Adipose tissue (tissue), 3 donors: ENCODE results near the gene C10orf90. TPM values are rescaled to one million over a fixed set of nuclear protein-coding genes. Genes with fewer than 3 reads are reported as not detected.

Experiments
- H3K27ac ChIP-seq: one replicate; pipeline ENCODE4 v1.5.1; 2013; ENCODE audit warnings: low read depth, low read length
- WGBS, 3 donors: extraction: QIAGEN DNeasy Blood & Tissue Kit; methylation state at CpG; one replicate each; pipeline ENCODE4 v1.1.7; 2013; 5-methylcytosine and 5-hydroxymethylcytosine counted together
- polyA plus RNA-seq, 3 donors: library from polyadenylated mRNA; stranded (reverse); fragments of 200-250 nt; gene quantifications; one replicate each; pipeline ENCODE4 v1.2.3, GENCODE V29; 2013
- donor health status: healthy with polysubstance abuse.
- donor health status: Bipolar disorder and iron deficiency.
- donor health status: healthy.

The C10orf90 gene
- polyA plus RNA-seq, 3 donors, result 0.12 to 0.48 TPM; not detected in 1

GRCh38 chr10:126525326-126525725 is 145.2 kb downstream of the C10orf90 start:
- 51 to 63% (median 52%) methylated on average over 7 of the region's 7 CpGs for WGBS, 3 donors
- no peak overlapping the region for H3K27ac ChIP-seq

- WGBS, 3 donors, result 68 to 77% (median 75%) methylated on average over 6 of the region's 6 CpGs
- H3K27ac ChIP-seq, result no peak overlapping the region
Measured at GRCh38 chr10:126524526-126524925, 146.0 kb downstream of the C10orf90 start.

DNA sequence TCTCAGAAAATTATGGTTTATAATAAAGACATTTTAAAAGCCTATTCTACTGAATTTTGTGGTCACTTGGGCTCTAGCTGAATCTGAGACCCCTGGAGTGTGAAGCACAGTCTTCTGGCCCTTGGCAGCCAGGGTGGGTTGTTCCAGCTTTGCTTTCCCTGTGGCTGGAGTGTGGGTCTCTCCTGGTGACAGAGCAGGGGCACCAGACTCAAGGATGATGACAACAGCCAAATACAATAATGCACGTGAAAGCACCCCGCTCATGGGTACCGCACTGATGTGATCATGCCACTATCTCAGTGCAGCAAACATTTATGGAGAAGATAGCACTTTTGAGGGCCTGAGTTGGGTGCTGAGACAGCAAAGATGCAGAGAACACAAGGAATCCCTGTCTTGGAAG is 147.4 kb downstream of the C10orf90 start:
- WGBS, 3 donors, result 76 to 81% (median 79%) methylated on average over 3 of the region's 3 CpGs
- no peak overlapping the region for H3K27ac ChIP-seq

DNA sequence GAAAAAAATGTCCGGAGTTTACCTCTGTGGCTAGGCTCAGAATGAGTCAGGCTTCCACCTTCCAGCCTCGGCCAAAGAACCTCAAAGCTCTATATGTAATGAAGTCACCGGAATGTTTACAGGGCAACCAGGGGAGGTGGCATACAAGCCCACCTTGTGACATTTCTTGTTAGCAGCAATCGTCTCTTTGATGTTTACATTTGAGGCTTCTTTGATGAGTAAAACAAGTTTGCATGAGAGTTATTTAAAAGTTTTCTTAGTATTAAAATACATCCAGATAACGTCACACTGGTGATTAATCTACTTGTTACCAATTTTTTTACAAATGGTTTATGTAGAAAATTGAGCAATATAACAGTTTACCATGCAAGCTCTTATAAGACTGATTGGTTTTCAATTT is 149.1 kb downstream of the C10orf90 start:
- 70 to 77% (median 71%) methylated on average over 5 of the region's 5 CpGs for WGBS, 3 donors
- no peak overlapping the region for H3K27ac ChIP-seq

DNA sequence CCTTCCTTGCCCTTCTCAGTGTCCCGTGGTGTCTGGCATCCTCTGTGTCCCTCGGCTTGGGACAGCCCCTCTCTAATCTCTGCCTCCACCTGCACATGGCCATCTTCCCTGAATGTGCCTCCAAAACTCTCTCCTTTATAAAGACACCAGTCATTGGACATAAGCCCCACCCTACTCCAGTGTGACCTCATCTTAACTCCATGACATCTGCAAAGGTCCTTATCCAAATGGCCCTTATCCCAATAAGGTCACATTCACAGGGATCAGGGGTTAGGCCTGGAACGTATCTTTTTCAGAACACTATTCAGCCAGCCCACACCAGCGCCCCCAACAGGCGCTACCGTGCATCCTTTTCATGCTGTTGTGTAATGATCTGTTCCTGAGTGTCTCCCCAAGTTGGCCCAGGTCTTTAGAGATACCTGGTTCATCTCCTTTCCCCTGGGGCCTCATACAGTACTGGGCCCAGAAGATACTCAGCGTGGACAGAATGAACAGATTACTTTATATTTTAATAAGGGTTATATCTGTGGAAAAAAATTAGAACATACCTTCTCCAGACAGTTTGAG is 149.7 kb downstream of the C10orf90 start:
- 68 to 84% (median 75%) methylated on average over 7 of the region's 7 CpGs for WGBS, 3 donors
- no peak overlapping the region for H3K27ac ChIP-seq

GRCh38 chr10:126519992-126520391 is 150.5 kb downstream of the C10orf90 start:
- H3K27ac ChIP-seq, result no peak overlapping the region
- 82 to 86% (median 84%) methylated on average over 7 of the region's 7 CpGs for WGBS, 3 donors

GRCh38 chr10:126519185-126519584 is 151.3 kb downstream of the C10orf90 start:
- no peak overlapping the region for H3K27ac ChIP-seq
- WGBS, 3 donors, result 42 to 88% (median 84%) methylated on average over 2 of the region's 2 CpGs

GRCh38 chr10:126518218-126519080 is 152.0 kb downstream of the C10orf90 start:
- WGBS, 3 donors, result 83 to 87% (median 85%) methylated on average over 10 of the region's 10 CpGs

DNA sequence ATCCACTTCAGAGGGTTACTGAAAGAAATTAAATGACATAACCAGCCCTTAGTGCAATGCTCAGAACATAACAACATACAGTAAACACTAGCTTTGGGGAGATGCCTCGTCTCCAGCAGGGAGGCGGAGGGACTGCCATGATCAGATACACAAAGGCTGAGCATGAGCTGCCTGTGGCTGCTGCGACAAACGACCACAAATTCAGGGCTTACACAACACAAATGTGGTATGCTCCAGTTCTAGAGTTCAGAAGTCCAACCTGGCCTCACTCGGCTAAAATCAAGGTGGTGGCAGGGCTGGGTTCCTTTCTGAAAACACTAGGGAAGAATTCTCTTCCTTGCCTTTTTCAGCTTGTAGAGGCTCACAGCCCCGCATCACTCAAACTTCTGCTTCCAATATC is 154.0 kb downstream of the C10orf90 start:
- no peak overlapping the region for H3K27ac ChIP-seq
- WGBS, 3 donors, result 87 to 90% (median 89%) methylated on average over 6 of the region's 6 CpGs

More at GRCh38 chr10:126518218-126519080, 152.0 kb downstream of the C10orf90 start:
- no peak overlapping the region for H3K27ac ChIP-seq

- WGBS, 3 donors, result 50 to 61% (median 60%) methylated on average over 8 of the region's 8 CpGs
- no peak overlapping the region for H3K27ac ChIP-seq
Measured at GRCh38 chr10:126511917-126512479, 158.5 kb downstream of the C10orf90 start.

GRCh38 chr10:126509182-126509581 is 161.3 kb downstream of the C10orf90 start:
- WGBS, 3 donors, result 75 to 84% (median 81%) methylated on average over 2 of the region's 2 CpGs
- H3K27ac ChIP-seq, result no peak overlapping the region

DNA sequence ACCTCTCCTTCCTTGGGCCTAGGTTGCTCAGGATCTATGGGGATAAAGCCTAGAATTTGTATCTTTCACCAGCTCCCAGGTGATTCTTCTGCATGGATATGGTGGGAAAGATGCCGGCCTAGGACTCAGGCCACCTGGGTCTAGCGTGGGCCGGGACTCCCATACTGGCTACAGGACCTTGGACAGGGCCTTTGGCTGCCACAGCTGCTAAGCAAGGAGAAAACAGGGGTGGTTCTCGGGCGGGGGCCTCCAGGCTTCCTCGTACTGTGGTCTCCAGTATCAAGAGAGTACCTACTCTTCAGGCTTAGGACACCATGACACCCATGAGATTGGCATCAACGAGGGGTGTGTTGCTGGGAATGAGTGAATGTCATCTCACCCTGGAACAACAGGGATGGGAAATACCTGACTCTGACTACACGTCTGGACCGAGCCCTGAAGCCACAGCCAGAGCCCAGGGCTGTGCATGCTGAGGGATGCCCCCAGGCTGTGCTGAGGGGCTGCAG is 161.9 kb downstream of the C10orf90 start:
- WGBS, 3 donors, result 72 to 80% (median 74%) methylated on average over 9 of the region's 9 CpGs
- H3K27ac ChIP-seq, result no peak overlapping the region

DNA sequence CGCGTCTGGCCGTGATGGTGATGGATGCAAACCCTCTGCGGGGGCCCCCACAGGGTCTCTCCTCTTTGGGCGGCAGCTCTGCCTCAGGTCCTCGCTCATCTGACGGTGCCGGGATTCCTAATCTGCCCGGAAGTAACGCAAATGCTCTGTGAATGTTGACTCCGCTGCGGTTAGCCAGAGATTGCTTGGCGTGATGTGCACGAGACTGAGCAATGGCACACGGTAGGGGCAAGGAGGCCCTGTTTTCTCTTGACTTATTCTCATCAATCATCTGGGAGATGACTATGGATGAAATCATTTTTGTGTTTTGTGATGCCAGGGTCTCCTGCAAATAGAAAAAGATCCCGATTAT is 165.8 kb downstream of the C10orf90 start:
- 77 to 85% (median 80%) methylated on average over 16 of the region's 16 CpGs for WGBS, 3 donors
- H3K27ac ChIP-seq, result no peak overlapping the region

DNA sequence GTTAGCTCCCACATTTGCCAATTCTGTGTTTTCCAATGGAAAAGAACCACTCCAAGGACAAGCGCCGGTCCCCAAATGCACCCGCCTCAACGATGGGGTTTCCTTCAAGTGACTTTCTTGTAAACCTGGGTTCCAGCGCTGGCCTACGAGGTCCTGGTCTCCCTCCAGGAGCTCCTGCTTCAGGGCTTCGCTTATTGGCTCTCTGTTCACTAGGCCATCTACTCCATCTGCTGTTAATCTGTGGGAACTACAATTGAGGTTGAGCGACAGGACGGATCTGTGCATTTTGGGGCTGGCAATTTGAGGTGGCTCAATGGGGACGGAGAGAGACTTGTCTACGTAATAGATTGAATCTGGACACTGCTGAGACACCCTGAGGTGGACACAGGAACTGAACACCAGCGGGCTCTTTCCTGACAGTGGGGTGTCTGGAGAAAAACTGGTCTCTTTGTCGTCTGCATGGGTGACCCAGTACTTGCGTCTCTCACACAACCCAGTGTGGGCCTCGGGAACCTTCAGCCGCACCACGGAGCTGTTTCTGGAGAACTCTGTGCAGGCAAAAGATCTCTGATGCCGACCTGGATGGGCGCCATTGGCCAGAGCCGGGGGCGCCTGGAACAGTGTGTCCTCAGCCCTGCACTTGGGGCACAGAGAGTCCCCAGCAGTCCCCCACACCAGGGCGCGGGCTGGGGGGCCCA is 166.3 kb downstream of the C10orf90 start:
- 50 to 58% (median 53%) methylated on average over 23 of the region's 23 CpGs for WGBS, 3 donors

GRCh38 chr10:126503392-126504062 is 167.0 kb downstream of the C10orf90 start:
- no peak overlapping the region for H3K27ac ChIP-seq
- WGBS, 3 donors, result 83 to 89% (median 88%) methylated on average over 12 of the region's 12 CpGs

More for the DNA sequence above, 166.3 kb downstream of the C10orf90 start:
- H3K27ac ChIP-seq, result no peak overlapping the region

- WGBS, 3 donors, result 75 to 97% (median 76%) methylated on average over 1 of the region's 1 CpG
Measured at GRCh38 chr10:126502441-126502840, 168.1 kb downstream of the C10orf90 start.

DNA sequence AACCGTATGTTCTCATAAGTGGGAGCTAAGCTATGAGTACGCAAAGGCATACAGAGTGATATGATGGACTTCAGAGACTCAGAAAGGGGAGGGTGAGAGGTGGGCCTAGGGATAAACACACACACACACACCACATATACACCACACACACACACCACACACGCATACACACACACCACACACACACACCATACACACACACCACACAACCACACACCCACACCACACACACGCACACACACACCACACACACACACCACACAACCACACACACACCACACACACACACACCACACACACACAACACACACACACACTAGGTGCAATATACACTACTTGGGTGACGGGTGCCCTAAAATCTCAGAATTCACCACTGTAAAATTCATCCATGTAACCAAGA is 168.7 kb downstream of the C10orf90 start:
- H3K27ac ChIP-seq, result no peak overlapping the region
- WGBS, 3 donors, result 88 to 94% (median 94%) methylated on average over 5 of the region's 5 CpGs

More at GRCh38 chr10:126502441-126502840, 168.1 kb downstream of the C10orf90 start:
- H3K27ac ChIP-seq, result no peak overlapping the region

GRCh38 chr10:126500866-126501265 is 169.6 kb downstream of the C10orf90 start:
- 49 to 67% (median 60%) methylated on average over 3 of the region's 3 CpGs for WGBS, 3 donors
- no peak overlapping the region for H3K27ac ChIP-seq
